HTR-8/SVneo (cell line): ENCODE results near the gene SH3BGRL.

ENCODE experiments used
- DNase-seq: peaks from one replicate; pipeline ENCODE4 v3.0.0; 2011; ENCODE audit warnings: low spot score, mixed read lengths; ENCODE audit not compliant: insufficient read length
- FAIRE-seq: peaks from 2 replicates; lab custom pipeline; 2011; peaks lifted over from hg19 to GRCh38; lab: Jason Lieb, UNC

The SH3BGRL gene

GRCh38 chrX:81201671-81202455, at the start of gene SH3BGRL, which contains the start of gene HMGN5:
SH3BGRL (plus strand) TSS chrX:81202102; CDS start chrX:81202201, 99 bp downstream.
HMGN5 (minus strand) TSS chrX:81201913; CDS start chrX:81121549, 80,364 bp downstream.
- no peak for DNase-seq
- FAIRE-seq, result no peak

GRCh38 chrX:81168391-81168790, 33.5 kb upstream of the SH3BGRL start:
- FAIRE-seq, result no peak

GRCh38 chrX:81174286-81174685, 27.6 kb upstream of the SH3BGRL start:
- FAIRE-seq (no peak), DNase-seq (no peak)

More at GRCh38 chrX:81168391-81168790, 33.5 kb upstream of the SH3BGRL start:
- no peak for DNase-seq

GRCh38 chrX:81195259-81195658, 6.6 kb upstream of the SH3BGRL start:
- DNase-seq, result no peak
- FAIRE-seq, result no peak

GRCh38 chrX:81195712-81196111, 6.2 kb upstream of the SH3BGRL start:
- DNase-seq, result no peak
- FAIRE-seq, result no peak

DNA sequence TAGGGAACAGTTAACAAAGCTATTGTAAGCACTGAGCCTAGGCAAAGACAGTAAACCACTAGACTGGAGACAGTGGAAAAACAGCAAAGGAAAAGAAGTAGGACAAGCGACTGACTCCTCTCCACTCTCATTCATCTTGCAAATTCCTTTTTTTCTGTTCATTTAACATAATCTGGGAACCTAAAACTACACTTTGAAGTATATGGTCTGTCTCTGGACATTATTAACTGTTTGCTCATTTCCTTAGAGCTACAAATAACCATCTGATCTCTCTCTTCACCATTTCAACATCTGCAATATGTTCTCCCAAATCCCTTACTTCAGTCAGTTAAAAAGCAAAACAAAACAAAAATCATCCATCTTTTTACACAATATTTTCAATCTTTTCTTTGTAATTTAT, 831 bp upstream of the SH3BGRL start:
- FAIRE-seq, result no peak
- no peak for DNase-seq

DNA sequence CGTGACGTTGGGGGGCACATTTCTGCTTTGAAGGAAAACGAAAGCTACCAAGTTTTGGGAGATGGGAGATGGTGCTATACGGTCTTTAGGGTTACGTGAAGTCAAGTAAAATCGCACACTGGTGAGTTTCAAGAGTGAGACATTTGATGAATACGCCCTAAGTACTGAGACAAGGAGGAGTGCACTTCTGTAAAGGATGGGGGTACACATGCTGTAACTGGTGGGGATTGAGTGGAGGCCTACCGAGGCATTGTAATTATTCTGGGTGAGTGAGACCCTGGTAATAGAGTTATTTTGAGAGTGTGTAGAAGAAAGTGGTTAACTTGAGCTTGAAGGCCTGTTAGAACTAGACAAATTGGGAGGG, 536 bp downstream of the SH3BGRL start:
- no peak for FAIRE-seq
- DNase-seq, result no peak

DNA sequence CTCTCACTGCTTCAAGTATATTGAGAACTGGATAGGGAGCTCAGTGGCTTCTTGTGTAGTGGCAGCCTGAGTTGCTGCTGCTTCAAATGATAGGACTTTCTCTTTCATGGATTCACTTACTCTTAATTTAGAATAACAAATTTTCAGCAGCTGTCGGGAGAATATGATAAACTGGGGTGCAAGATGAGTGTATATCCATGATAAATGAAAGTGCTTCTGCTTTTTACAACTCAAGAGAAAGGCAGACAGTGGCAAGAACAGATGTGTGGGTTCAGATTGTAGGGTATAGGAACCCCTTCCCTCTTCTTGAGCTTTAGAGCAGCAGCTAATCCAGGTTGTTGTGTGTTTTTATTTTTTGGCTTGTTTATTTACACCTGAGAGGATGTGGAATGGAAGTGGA, 1.0 kb downstream of the SH3BGRL start:
- FAIRE-seq (no peak), DNase-seq (no peak)

GRCh38 chrX:81205551-81205950, 3.6 kb downstream of the SH3BGRL start:
- FAIRE-seq (no peak), DNase-seq (no peak)

DNA sequence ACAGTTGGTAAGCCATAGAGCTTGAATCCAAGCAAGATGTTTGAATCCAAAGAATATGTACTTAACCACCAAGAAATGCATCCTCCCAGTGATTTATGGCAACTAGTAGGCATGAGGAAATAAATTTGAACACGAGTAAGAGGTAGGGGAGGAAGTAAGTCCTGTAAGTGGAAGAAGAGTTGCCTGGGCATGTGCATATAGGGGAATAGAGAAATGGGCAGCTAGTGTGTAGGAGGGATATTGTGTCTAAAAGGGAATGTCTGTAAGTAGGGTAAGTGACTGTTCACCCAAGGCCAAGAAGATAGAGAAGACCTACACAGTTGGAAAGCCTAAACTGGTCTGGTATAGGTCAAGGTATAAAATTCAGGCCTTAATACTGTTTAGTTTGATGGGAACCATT, 4.6 kb downstream of the SH3BGRL start:
- FAIRE-seq (no peak), DNase-seq (no peak)

GRCh38 chrX:81208916-81209315, 7.0 kb downstream of the SH3BGRL start:
- FAIRE-seq (no peak), DNase-seq (no peak)

- FAIRE-seq, result no peak
- DNase-seq, result no peak
Observed at GRCh38 chrX:81215685-81216084, 13.8 kb downstream of the SH3BGRL start.

- DNase-seq (no peak), FAIRE-seq (no peak)
Observed at GRCh38 chrX:81229229-81229628, 27.3 kb downstream of the SH3BGRL start.

- no peak for DNase-seq
- FAIRE-seq, result no peak
Observed at GRCh38 chrX:81229901-81230300, 28.0 kb downstream of the SH3BGRL start.

DNA sequence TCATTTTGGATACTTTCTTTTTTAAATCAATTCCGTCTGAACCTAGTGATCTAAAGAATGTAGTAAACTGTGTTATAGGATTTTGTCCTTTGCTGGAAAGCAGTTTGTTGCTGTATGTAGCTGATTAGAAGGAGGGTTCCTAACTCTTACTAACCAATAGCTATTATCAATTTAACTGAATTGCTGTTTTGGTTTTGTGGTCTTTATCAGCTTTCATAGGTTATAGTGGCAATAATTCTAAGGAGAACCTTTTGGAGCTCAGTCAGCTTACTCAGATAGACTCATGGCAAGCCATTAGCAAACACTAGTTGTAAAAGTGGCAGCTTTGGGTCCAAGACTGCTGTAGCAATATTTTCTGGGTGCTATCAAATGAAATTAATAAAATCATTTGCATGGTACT, 29.6 kb downstream of the SH3BGRL start:
- no peak for FAIRE-seq

DNA sequence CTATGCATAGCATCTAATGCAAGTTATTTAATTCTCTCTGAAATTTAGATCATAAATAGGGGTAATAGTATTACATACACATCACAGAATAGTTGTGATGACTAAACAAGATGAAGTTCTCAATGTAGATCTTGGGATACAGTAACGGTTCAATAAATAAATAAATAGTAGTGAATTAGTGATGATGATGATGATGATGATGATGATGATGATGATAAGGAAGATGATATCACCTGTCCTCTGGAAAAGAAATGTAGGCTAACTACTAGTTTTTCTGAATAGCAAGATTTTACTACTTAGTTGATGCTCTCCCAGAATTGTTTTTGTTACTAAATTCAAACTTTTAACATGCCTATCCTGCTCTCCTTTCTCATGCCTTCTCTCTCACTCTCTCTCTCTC, 30.3 kb downstream of the SH3BGRL start:
- DNase-seq, result no peak
- no peak for FAIRE-seq

More for the DNA sequence above, 29.6 kb downstream of the SH3BGRL start:
- no peak for DNase-seq

- no peak for FAIRE-seq
- DNase-seq, result no peak
Observed at GRCh38 chrX:81237516-81237915, 35.6 kb downstream of the SH3BGRL start.

DNA sequence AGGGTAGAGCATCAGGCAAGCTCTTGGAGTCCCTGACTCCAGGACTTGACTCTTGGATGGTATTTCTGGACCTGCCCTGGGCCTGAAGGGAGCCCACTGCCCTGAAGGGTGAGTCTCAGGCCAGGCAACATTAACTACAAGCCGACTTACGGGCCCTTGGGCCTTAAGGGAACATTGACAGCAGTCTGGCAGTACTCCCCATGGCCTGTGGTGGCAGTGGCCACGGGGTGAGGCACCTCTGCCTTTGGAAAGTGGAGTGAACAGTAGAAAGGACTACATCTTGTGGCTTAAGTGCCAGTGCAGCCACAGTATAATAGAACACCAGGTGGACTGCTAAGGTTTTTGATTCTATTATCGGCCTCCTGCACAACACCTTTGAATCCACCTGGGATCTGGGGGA, 36.3 kb downstream of the SH3BGRL start:
- FAIRE-seq, result no peak
- no peak for DNase-seq

GRCh38 chrX:81240701-81241331, 38.9 kb downstream of the SH3BGRL start:
- DNase-seq (no peak), FAIRE-seq (no peak)

DNA sequence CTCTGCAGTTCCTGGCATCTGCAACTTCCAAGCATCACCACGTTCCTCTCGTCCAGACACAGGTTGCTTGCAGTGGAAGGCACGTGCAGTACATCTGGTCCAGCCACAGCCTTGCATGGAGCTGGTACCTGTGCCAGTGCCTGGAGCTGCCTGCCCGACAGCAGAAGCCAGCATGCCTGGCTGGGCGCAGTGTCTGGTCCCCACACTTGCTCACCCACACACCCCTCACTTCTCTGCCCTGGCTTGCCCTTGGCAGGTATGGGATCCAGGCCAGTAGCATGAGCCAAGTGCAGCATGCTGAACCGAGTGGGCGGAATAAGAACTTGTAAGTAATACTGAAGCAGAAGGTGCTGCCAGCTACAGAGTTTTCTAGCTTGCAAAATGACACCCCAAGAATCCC, 39.9 kb downstream of the SH3BGRL start:
- no peak for FAIRE-seq
- DNase-seq, result no peak

DNA sequence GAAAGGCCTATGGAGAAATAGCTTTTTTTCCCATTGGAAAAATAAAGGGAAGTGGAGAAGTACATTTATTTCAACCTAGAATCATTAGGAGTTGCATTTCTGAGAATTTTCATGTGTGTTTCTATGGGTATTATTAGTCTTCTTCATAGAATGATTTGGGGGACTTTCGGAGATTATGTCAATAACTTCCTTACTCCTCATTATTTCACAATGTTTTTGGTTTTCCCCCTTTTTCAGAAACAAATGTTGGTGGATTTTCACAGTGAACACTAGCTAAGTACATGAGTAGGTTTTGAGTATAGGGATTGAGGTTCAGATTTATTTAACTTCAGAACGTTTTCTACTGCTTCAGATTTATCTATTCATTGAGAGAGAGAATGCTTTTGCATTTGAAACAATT, 54.0 kb downstream of the SH3BGRL start:
- DNase-seq, result no peak
- no peak for FAIRE-seq

- DNase-seq (no peak), FAIRE-seq (no peak)
Observed at GRCh38 chrX:81257817-81258216, 55.9 kb downstream of the SH3BGRL start.
